NCI-H2196 treated with DMSO at 0.1 percent for 48 hours (cell line): ENCODE data around the gene SNAP47.

Experiments
- DNase-seq: peaks from one replicate; lab custom pipeline; 2025; ENCODE audit not compliant: unreplicated experiment; lab: John Stamatoyannopoulos, UW

SNAP47 gene

GRCh38 chr1:227781314-227781930, 46.2 kb downstream of the SNAP47 start:
- DNase-seq = no peak

DNA sequence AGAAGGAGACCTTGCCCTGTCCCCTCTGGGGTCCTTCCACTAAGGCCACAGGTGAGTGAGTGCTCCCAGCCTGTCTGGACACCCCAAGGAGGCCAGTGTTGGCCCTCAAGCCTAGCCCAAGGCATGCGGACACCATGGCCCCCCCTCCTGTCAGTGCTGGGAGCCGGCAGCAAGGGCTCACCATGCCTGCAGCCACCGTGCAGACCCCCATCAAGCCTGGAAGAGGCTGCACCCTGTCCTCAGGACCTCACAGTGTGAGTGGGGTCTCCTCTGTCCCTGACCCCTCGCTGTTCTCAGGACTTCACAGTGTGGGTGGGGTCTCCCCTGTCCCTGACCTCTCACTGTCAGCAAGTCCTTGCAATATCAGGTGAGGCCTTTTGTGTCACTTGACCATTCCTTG, 47.0 kb downstream of the SNAP47 start:
- DNase-seq = no peak

- DNase-seq = no peak
These were observed 50.0 kb downstream of the SNAP47 start for GRCh38 chr1:227785094-227785804.

DNA sequence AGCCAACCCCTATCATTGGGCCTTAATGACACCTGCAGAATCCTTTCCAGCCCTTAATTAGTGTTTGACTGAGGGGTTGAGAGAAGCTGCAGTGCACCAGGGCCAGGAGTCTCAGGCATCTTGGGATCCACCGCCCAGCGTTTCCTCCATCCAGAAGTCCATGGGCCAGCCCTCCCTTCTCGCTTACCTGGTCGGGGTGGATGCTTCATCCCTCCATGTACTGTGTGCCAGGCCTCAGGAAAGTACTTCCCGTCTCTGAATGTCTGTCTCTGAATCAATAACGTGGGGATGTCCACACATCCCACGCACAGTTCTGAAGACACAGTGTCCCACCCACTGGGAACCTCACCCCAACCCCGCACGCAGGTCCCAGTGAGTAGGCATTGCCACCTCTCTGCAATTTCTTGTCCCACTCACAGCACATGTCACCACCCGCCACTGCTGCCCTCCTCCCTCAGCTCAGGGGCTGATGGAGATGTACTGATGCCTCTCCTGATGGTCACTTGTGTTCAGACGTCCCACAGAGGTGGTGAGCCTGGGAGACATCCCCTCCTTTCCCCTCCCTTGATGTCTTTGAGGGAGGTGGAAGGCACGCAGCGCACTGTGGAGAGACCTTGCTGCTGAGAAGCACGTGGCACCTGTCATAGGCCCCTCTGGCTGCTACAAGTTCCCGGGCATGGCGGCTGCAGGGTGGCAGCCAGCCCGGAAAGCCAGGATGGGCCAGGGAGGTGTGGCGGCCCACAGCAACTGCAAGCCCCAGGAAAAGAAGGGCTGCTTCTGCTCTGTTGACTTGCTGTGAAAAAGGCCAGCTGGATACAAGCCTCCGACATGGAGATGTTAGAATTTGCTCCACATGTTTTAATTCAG, 50.8 kb downstream of the SNAP47 start:
- no peak for DNase-seq

DNA sequence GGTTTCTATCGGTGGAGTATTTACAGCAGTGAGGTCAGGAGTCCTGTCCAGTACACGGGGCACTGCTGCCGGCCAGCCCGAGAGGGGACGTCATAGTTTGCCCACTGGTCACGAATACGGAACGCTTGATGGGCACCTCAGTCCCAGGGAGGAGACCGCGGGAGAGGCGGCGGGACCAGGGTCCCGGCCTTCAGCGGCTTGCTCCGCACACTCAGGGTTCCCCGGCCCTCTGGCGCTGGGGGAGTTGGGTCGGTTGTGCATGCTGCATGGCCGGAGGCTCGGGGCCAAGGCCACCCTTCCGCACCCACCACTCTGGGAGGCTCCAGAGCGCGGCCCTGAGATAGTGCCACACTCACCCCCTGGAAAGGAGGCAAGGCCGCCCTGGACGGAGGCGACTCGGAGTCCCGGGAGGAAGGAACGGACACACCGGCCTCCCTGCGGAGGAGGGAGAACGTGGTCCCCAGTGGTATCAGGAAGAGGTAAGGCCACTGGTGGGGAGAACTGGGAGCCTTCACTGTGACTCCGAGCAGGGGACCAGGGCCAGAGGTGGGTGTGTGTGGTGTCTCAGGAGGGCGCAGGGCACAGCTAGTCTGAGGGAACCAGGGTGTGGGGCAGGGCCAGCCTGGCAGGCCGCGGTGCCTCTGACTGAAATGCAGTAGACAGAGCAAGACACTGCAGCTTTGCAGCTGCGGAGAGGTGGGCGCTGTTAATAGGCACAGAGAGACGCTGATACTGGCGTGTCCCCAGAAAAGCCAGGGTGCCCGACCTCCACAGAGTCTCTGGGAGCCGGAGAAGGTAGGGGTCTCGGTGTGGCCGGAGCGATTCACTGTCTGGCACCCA, 51.7 kb downstream of the SNAP47 start:
- no peak for DNase-seq

- DNase-seq = peak; percentile 92
These were observed 52.5 kb downstream of the SNAP47 start for GRCh38 chr1:227787513-227788270.

- DNase-seq = peak; percentile 75
These were observed 53.2 kb downstream of the SNAP47 start for GRCh38 chr1:227788271-227789083.

- no peak for DNase-seq
These were observed 54.1 kb downstream of the SNAP47 start for GRCh38 chr1:227789084-227790033.

DNA sequence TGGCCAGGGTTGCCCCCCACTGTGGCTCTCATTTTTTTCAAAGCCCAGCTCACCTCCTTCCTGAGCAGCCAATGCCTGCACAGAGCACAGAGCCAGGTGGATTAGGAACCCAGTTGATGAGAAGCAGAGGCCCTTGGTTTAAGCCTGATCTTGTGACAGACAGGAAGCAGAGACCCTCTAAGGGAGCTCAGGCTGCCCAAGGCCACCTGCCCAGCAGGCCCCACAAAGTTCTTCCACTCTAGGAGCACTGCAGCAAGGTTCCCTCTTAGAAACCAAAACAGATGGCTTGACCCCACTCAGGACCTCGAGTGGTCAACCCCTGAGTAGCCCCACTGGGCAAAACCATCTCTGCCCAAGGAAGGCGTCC, 54.8 kb downstream of the SNAP47 start:
- no peak for DNase-seq

GRCh38 chr1:227790868-227791267, 55.6 kb downstream of the SNAP47 start:
- no peak for DNase-seq

GRCh38 chr1:227791425-227792143, 56.3 kb downstream of the SNAP47 start:
- DNase-seq = no peak

GRCh38 chr1:227792216-227793078, 57.2 kb downstream of the SNAP47 start:
- no peak for DNase-seq

- no peak for DNase-seq
These were observed 58.1 kb downstream of the SNAP47 start for GRCh38 chr1:227793079-227793947.

- no peak for DNase-seq
These were observed 58.9 kb downstream of the SNAP47 start for GRCh38 chr1:227793948-227794816.

DNA sequence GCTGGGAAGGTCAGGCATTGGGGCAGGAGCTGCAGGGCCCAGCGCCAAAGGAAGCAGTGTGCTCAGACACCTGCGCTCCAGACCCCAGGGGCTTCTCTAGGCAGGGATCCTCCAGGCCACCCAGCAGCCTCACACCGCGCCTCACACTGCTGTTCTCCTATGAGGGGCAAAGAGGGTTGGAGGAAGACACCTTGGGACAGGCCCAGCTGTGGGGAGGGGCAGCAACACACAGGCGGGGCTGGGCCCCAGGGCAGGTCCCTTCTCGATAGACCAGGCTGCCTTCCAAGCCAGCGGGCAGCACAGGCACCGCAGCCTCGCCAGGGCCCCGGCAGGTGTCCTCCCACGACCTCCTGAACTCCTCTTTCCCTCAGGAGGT, 59.6 kb downstream of the SNAP47 start:
- no peak for DNase-seq
